GM18867 (cell line): ENCODE measurements around the gene RPS21.
A peak's percentile ranks its signal among the peaks of the same experiment; 100 is the strongest.

Experiments used
- ATAC-seq: cut with Tn5 transposase; IDR thresholded peaks from one replicate; pipeline ENCODE4 v1.9.1; 2021; ENCODE audit warnings: mild to moderate bottlenecking, moderate library complexity; ENCODE audit not compliant: unreplicated experiment

The RPS21 gene

DNA sequence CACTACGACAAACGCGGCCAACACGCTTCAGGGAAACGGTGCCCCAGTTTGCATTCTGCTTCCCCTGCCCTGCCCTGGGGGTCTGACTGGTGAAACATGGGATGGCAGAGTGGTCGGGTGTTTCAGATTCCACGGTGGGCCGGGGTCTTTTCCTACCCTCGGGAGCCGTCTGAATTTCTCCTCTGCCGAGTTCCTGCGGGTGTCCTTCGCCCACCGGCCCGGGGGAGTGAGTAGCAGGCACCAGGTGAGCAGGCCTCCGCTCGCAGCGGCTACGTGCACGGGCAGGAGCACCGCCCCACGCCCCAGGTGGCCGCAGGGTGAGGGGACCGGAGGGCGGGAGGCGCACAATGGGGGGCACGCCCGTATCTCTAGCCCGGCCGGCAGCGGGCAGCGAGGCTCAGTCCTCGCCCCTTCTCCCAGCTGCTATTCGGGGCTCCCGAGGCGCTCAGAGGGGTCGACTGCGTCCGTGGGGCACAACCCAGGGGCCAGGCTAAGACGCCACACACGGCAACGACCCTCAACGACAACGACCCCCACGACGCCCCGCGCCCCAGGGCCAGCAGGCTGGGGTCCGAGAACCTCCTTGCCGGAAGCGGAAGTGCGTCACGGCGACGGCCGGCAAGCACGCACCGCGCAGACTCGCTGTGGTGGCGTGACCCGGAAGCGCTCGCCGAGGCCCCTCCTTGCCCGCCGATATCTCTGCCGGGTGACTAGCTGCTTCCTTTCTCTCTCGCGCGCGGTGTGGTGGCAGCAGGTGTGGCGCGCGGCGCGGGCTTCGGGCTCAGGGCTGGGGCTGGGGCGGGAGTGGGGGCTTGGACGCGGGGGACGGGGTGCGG is at the start of gene RPS21:
Gene RPS21 (plus strand): TSS at position 721 of the 836 bp plus-strand sequence. CDS start 236 bp downstream, outside the sequence.
- peak; percentile 83 for ATAC-seq

DNA sequence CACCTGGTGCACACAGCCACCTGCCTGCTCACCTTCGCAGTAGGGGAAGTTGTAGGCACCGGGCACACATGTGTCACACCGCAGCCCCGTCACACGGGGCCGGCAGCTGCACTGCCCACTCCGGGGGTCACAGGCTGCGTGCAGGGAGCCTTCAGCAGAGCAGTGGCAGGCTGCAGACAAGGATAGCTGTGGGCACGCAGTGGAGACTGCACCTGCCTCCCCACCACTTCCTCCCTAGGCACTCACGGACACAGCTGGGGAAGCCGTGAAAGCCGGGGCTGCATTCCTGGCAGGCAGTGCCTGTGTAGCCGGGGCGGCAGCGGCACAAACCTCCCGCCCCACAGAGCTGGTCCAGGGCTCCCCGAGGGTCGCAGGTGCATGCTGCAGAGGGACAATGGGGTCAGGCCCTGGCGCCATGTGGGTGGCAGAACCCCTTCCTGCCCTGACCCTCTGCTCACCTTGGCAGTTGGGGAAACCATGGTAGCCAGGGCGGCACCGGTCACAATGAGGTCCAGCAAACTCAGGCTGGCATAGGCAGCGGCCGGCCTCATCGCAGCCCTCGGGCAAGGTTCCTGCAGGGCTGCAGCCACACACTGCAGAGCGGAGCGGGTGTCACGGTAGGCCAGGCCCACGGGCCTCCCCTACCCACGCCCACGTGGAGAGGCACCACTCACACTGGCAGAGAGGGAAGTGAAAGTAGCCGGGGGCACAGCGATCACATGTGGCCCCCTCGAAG is 49.2 kb upstream of the RPS21 start:
- peak; percentile 37 for ATAC-seq

DNA sequence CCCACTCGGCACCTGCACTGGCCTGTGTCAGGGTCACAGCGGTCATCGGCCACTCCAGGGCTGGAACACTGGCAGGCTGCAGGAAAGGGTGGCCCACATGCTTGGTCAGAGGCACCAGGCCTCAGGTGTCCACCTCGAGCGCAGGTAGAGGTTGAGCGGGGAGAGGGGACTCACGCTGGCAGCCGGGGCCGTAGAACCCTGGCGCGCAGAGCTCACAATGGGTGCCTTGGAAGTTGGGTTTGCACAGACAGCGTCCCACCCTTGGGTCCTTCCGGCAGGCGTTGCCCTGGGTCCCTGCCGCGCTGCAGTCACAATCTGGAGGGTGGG is 48.6 kb upstream of the RPS21 start:
- no peak for ATAC-seq

DNA sequence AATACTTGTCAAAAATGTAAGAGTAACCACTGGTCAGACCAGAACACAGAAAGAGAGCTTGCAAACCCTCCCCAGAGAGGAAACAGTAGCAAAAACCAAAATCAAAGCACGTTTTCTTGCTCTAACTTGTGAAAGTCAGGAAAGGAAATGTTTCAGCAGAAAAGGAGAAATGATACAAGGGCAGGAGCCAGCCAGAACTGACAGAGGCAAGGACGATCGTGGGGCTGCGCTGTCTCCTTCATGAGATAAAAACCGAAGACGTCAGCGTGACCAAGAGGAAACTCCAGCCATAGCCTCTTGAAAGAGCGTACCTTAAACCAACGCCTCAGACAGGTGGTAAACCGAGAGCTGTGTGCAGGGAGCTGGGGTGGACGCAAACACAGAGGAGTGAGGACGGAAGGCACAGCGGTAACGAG is 47.2 kb upstream of the RPS21 start:
- peak; percentile 71 for ATAC-seq

DNA sequence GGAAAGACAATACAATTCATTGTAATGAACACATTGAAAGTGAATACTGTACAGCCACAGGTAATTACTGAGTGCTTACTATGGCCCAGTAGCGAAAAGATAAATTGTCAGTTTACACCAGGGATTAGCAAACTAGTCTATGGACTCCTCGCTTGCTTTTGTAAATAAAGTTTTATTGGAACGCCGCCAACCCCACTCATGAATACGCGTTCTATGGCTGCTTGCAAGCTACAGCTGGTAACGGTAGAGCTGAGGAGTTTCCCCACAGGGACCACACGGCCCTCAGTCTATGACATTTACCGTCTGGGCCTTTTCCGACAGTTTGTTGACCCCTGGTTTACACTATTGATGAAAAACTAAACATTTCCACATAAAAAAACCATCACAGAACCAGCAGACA is 44.0 kb upstream of the RPS21 start:
- no peak for ATAC-seq

DNA sequence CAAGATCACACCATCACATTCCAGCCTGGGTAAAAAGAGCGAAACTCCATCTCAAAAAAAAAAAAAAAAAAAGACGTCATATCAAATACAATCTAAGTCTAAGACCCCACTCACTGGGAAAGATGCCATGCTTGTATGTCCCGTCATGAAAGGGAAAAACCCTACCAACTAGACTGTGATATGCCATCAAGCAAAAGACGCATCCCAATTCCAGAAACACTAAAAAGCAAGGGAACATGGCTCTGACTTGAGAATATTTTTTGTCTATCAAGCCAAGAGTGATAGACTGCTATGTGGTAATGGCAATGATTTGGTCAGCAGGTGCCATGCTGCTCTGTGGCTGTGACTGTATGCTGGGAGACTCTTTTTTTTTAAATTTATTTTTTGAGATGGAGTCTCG is 42.8 kb upstream of the RPS21 start:
- no peak for ATAC-seq

DNA sequence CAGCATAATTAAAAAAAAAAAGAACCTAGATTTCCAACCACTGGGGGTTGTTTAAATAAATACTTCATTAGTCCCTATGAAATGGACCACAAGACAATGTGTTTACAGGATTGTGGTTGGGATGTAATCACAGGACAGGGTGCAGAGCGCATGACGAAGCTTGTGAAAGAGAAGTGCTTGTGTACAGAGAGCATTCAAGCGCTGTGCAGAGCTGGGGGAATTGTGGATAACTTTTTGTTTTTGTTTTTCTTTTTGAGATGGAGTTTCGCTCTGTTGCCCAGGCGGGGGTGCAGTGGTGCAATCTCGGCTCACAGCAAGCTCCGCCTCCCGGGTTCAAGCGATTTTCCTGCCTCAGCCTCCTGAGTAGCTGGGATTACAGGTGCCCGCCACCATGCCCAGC is 42.1 kb upstream of the RPS21 start:
- ATAC-seq = no peak

DNA sequence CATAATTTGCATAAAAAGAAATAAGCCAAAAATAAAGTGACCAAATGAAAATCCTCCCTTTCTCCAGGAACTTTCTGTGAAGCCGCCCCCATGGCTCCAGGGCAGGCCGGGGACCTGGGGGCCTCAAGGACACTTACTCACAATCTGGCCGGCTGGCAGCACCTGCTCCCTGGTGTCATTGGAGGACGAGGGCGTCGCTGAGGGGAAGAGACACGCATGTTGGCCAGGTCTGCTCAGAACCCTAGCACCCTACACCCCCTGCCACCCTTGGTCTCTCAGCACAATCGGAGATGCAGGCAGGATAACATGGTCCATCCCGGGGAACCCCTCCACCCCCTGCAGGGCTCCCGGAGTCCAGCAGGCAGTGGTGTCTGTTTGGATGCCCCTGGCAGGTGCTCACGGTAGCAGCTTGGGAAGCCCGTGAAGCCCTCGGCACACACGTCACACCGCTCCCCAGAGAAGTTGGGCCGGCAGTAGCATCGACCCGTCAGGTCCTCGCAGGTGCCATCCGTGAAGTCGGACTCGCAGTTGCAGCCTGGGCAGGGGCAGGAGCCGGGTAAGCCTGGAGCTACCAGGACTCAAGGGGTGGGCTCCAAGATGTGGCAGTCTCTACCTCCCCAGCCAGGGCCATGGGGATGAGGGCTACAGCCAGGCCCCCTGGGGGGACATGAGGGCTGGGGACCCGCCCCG is 41.1 kb upstream of the RPS21 start:
- no peak for ATAC-seq

DNA sequence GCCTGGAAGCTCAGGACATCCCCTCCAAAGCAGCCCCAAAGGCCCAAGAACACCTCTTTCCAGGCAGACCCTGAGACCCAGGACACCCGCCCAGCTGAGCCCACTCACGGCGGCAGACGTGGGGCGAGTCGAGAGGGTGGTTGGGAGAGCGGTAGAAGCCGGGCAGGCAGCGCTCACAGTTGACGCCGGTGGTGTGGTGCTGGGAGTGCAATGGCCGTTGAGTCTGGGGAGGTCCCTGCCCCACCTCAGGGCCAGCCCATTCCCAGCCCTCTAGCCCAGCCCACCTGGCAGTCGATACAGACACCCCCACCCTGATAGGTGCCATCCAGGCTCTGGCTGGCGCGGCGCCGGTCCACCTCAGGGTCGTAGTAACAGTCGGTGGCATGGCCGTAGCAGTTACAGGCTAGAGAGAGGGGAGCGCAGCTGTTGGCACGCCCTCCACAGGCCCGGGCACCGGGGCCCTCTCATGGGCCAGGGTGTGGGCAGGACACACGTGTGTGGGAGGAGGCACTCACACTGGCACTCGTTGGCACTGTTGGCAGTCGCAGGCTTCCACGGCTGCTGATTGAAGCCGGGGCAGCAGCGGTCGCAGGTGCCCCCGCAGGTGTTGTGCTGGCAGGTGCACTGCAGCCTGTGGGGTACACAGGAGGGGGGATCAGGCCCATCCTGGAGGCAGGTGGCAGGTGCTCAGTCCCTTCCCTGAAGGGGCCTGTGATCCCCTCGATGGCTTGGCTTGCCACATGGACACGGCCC is 40.3 kb upstream of the RPS21 start:
- no peak for ATAC-seq

DNA sequence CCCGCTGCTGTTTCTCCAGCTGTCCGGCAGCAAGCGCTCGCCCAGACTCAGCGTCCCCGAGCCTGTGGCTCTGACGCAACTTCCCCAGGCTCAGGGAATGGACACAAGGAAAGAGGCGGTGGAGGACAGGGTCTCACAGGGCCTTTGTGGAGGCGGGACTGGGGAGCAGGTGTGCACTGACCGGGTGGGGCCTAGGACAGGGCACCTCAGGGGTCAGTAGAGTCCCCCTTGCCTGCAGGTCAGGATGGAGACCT is 39.8 kb upstream of the RPS21 start:
- no peak for ATAC-seq

DNA sequence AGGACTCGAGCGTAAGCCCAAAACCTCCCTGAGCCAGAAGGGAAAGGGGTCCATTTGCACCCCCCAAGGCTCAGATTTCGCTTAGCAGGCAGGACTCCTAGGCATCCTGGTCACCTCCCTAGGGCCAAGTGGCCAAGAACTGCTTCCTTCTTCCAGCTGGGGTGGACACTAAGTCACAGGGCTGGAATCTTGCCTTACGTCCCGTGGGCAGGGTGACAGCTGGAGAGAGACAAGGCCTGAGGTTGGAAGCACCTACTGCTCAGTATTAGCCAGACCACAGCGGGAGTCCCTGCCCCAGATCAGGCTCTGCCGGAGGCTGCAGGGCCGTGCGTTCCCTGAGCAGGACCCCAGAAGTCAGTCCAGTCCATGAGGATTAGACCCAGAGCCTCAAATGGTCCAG is 39.5 kb upstream of the RPS21 start:
- ATAC-seq = no peak

DNA sequence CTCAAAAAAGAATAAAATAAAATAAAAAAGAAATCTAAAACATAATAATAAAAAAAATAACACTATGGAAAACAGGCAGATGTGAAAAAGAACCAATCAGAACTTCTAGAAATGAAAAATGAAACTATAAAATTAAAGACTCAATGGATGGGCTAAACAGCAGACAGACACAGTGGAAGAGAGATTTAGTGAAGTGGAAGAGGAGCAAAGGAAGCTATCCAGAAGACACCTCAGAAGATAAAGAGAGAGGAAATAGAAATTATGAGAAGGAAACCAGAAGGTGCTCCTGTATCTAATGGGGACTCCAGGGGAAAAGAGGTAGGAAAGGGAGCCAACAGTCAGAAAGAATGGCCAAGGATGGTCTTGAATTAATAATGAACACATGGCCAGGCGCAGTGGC is 38.3 kb upstream of the RPS21 start:
- ATAC-seq = no peak

DNA sequence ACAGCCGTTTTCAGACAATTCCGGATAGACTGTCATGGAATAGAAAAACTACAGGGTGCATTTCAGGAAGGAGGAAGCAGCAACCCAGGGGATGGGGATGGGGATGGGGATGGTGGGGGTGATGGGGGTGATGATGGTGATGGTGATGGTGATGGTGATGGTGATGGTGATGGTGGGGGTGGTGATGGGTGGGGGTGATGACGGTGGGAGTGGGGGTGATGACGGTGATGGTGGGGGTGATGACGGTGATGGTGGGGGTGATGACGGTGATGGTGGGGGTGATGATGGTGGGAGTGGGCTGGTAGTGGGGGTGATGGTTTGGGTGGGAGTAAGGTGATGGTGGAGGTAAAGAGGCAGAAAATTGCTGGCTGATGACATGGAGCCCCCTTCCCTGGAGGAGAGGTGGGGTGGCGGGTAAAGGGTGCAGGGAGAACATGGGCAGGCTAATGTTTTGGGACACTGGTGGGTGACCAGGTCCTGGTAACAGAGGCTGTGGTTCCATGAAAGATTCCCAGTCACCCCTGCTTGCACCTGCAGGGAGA is 37.3 kb upstream of the RPS21 start:
- no peak for ATAC-seq

DNA sequence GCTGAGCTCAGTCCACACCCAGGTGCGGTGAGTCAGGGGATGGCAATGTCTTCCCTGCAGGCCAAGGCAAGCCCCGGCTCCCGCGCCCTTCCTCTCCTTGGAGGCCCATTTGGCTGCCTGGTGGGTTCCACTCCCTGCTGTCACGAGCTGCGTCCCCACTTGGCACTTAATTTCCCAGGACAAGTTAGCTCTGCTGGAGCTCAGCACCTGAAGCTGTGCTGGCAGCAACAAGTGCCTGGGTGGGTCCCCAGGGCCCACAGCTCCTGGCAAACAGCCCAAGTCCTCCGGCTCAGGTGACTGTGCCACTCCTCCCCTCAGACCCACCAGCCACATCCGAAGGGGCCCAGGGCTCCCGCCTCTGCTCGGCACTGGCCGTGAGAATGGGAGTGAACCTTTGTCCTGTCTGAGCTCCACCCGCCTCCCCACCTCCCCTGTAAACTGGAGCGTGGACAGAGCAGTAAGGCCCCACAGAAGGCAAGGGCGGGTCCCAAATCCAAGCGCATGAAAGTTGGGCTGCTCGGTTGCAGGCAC is 36.7 kb upstream of the RPS21 start:
- no peak for ATAC-seq

DNA sequence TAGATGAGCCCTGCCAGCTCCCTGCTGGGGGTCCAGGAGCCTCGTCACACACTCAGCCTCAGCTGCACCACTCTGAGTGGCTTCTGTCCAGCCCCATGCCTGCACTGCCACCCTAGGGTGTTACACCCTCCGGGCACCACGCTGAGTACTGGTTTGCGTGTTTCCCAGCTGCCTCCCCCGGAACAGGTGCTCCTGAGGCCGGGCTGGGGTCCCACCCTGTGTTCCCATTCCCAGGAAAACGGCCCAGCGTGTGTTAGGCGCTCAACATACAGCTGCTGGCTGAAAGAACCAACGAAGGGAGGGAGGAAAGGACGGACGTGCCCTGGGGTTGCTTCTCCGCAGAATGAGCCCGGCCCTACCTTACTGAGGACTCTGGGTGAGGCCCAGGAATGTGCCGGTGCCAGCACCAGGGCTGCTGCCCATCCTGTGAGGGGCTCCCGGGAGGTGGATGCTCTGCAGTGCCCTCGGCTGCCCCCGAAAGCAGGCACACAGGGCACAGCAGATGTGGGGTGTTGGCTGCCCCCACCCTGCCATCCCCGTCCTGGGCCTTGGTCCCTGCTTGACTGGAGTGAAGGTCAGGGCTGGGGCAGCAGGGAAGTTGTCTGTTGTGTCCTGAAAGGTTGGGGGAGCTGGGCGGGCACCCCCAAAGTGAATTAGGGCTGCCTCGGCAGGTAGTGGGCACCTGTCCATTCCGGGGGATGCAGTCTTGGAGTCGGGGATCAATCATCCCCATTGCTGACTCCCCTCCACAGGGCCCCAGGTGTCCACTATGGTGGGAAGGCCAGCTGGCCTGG is 36.1 kb upstream of the RPS21 start:
- no peak for ATAC-seq

DNA sequence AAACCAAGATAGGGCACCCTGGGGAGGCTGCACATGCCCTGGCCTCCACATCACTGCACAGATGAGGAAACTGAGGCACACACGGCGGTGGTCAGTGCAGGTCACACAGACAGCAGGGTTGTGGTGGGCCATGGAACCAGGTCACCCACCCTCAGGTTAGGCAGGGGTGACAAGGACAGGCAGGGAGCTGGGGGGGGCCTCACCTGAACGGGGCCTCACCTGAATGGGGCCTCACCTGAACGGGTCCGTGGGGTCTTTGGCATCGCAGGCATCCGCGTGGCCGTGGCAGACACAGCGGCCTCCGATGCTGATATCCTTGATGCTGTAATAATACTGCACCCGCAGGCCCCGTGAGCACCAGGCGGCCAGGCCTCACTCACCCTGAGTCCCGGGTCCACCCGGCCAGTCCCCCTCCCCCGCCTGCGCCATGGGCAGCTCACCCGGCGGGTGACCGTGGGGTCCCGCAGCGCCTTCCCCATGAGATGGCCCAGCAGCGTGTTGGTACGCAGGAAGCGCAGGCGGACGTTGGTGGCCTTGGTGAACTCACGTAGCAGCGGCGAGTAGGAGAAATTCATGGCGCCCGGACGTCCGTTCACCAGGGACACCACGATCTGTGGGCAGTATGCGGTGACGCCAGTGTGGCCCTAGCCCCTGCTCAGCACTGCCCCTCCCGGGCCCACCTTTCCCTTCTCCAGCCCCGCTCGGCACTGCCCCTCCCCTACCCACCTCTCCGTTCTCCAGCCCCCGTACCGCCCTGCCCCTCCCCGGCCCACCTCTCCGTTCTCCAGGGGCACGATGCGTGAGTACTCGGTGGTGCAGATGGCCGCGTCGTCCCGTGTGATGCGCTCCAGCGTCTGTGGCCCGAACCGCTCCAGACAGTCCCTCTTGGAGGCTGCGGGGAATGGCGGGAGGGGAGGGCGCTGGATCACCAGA is 35.2 kb upstream of the RPS21 start:
- no peak for ATAC-seq

DNA sequence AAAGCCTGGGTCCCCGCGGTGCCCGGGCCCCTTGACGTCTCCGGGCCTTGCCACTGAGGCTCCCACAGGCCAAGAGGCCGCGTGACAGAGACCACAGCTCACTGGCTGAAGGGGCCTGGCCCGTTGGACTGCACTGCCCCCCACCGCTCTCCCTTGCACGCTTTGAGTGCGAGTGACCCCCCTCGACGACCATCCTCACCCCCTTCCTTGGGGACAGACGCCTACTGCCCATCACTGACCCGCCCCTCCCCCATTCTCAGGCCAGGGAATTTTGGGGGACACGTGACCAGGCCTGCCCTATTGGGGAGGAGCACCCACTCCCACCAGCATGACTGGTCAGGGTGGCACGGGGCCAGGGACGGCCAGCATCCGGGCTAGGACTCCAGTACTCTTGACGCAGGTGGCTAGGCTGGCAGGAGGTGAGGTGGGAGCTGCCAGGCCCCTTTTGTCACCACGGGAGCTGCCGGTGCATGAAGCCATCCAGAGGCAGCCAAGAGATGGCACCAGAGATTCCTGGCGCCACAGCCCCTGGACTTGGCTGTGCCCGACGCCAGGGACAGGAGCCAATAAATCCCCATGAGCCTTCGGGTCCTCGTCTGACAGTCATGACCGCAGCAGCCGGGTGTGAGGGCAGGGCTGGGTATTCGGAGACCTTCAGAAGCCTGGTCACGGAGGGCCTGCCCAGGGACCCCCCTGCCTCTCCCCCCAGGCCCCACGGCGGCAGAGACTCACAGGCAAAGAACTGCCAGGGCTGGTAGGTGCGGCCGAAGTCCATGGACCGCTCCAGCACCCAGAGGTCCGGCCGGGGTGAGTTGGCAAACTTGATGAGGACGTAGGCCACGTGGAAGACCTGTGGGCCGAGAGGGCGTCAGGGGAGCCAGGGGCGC is 34.3 kb upstream of the RPS21 start:
- ATAC-seq = no peak
